ENCODE results near the gene TULP4.

DNA sequence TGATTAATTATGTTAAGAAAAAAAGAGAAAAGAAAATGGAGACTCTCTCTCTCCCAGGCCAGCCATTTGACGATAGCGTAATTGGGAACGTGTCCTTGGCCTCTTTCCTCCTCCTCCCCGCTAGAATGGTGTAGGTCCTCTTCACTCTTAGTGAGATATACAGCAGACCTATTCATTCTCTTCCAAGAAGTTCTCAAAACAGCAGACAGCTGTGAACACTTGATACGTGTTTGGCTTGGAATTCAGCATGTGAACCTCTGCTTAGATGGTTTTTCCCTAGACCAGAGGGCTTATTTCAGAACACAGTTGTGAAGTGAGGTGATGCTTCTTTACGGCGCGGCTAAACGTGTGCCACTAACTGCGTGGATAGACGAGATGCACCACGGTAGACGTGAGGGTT is 32.6 kb upstream of the TULP4 start:
- TF ChIP-seq, protein P1, sequence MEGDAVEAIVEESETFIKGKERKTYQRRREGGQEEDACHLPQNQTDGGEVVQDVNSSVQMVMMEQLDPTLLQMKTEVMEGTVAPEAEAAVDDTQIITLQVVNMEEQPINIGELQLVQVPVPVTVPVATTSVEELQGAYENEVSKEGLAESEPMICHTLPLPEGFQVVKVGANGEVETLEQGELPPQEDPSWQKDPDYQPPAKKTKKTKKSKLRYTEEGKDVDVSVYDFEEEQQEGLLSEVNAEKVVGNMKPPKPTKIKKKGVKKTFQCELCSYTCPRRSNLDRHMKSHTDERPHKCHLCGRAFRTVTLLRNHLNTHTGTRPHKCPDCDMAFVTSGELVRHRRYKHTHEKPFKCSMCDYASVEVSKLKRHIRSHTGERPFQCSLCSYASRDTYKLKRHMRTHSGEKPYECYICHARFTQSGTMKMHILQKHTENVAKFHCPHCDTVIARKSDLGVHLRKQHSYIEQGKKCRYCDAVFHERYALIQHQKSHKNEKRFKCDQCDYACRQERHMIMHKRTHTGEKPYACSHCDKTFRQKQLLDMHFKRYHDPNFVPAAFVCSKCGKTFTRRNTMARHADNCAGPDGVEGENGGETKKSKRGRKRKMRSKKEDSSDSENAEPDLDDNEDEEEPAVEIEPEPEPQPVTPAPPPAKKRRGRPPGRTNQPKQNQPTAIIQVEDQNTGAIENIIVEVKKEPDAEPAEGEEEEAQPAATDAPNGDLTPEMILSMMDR (conservative IDR thresholded peaks at IDR 0.05; ENCODE audit: low read length): no peak
- no peak for TF ChIP-seq EZH2phosphoT487 (IDR thresholded peaks at IDR 0.05; ENCODE audit: borderline replicate concordance)

All from Loucy (cell line).